Duodenal mucosa (tissue), 2 donors: Measurements from ENCODE around the gene FAM222A.
"Not testable (repeated sequence)": the region's sequence is repeated elsewhere in the genome, so short reads cannot be mapped to it uniquely, and the experiment has no call there.

Experiments used
- H3K27ac ChIP-seq: one replicate; pipeline ENCODE4 v1.7.0; 2013; ENCODE audit warnings: low read depth, low read length
- H3K27me3 ChIP-seq, 2 donors: one replicate each; pipeline ENCODE4 v1.7.0; 2013; ENCODE audit warnings: low read length in 2 of 2, control low read depth in 1 of 2; ENCODE audit not compliant: insufficient read depth in 2 of 2, control insufficient read depth in 1 of 2
- H3K36me3 ChIP-seq, 2 donors: one replicate each; pipeline ENCODE4 v1.7.0; 2013; ENCODE audit warnings: low read length in 2 of 2, control low read depth in 1 of 2; ENCODE audit not compliant: insufficient read depth in 2 of 2, control insufficient read depth in 1 of 2
- H3K4me1 ChIP-seq, 2 donors: one replicate each; pipeline ENCODE4 v1.7.0; 2013; ENCODE audit warnings: low read length in 2 of 2, control low read depth in 1 of 2; ENCODE audit not compliant: insufficient read depth in 2 of 2, control insufficient read depth in 1 of 2
- H3K4me3 ChIP-seq, 2 donors: one replicate each; pipeline ENCODE4 v1.7.0; 2013; ENCODE audit warnings: low read length in 2 of 2, low read depth in 1 of 2
- H3K9ac ChIP-seq, 2 donors: one replicate each; pipeline ENCODE4 v1.7.0; 2013; ENCODE audit warnings: low read length in 2 of 2, low read depth in 1 of 2
- H3K9me3 ChIP-seq, 2 donors: one replicate each; pipeline ENCODE4 v1.7.0; 2013; ENCODE audit warnings: low read length in 2 of 2, control low read depth in 1 of 2; ENCODE audit not compliant: control insufficient read depth in 1 of 2

Gene FAM222A

DNA sequence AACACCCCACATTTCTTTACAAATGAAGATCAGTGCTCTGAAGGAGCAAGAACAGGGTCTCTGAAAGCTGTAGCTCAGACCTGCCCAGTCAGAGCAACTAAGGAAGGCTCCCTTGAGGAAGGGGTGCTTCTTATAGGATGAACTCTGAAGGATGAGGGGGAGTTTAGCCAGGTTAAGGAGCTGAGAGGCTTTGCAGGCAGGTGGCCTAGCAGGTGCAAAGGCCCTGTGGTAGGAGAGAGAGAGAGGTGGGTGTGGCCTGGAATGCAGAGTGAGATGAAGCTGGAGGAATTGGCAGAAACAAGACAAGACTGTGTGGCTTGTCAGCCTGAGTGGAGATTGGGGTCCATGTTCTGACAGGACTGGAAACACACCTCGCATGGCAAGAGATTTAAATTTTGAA lies 20.5 kb upstream of the FAM222A start:
- no peak overlapping the region for H3K4me3 ChIP-seq
- H3K9me3 ChIP-seq = no peaks in the 10 kb centered on the region
- H3K27ac ChIP-seq = no peak overlapping the region
- H3K9ac ChIP-seq = no peak overlapping the region
- H3K4me1 ChIP-seq = peaks cover 11% of the 10 kb centered on the region in 2 donors
- no peaks in the 10 kb centered on the region for H3K27me3 ChIP-seq
- no peaks in the 10 kb centered on the region for H3K36me3 ChIP-seq

DNA sequence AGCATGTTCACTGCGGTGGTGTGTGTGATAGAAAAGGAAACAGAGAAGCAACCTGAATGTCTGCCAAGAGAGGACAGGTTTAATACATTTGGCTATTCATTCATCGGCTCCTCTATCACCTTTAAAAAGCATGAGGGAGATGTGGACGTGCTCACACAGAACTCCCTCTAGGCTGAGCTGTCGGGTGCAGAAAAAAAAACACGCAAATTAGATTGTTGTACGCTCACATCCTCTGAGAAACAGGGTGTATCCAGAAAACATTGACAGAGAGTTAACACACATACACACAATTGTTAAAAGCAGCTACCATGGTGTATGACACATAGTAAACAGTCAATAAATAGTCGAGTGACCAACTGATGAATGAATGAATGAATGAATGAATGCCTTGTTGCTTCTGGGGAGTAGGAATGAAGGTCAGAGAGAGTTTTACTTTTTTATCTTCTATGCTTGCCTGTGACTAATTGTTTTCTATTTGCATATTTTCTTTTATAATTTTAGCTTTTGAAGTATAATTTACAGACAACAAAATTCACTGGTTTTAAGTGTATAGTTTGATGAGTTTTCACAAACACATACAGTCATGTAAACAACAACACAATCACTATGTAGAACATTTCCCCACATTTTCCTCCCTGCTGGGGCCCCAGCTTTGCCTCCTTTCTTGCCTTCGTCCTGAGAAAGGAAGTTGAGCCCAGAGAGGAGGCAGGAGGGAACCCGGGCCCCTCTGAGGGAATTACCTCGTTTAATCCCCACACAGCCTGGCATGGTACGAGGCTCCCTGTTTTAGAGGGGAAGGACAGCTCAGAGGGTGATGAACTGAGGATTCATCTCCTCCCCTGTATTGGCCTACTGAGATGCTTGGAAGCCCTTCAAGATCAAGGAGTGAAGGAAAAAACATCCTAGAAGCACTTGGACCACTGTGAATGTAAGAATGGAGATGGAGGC lies 19.7 kb upstream of the FAM222A start:
- Histone ChIP-seq H3K27ac (no peak overlapping the region), H3K36me3 (no peaks in the 10 kb centered on the region), H3K4me3 (no peak overlapping the region), H3K27me3 (no peaks in the 10 kb centered on the region), H3K4me1 (peaks cover 11% of the 10 kb centered on the region in 2 donors), H3K9ac (no peak overlapping the region), H3K9me3 (no peaks in the 10 kb centered on the region)

DNA sequence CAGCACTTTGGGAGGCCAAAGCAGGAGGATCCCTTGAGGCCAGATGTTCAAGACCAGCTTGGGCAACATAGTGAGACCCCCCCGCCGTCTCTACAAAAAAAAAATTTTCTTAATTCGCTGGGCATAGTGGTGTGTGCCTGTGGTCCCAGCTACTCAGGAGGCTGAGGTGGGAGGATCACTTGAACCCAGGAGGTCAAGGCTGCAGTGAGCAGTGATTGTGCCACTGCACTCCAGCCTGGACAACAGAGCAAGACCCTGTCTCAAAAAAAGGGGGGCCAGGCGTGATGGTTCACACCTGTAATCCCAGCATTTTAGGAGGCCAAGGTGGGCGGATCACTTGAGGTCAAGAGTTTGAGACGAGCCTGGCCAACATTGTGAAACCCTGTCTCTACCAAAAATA lies 19.0 kb upstream of the FAM222A start:
- not testable (repeated sequence) for H3K36me3 ChIP-seq, H3K4me3 ChIP-seq, H3K9ac ChIP-seq, H3K9me3 ChIP-seq, H3K27me3 ChIP-seq, H3K27ac ChIP-seq
- peaks cover 11% of the 10 kb centered on the region in 2 donors for H3K4me1 ChIP-seq

DNA sequence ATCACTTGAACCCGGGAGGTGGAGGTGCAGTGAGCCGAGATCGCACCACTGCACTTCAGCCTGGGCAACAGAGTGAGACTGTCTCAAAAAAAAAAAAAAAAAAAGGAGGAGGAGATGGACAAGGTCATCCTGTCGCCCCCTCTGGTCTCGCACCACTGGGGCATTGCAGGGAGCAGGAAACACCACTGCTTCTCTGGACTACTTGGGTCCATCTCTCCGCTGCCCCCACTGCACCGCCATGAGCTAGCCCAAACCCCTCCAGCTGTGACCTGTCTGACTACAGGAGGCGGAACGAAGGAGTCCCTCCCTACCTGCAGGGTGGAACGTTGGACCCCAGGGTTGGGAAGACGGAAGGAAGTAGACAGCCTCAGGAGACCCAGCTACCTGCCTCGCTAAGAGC lies 18.2 kb upstream of the FAM222A start:
- H3K27me3 ChIP-seq = no peaks in the 10 kb centered on the region
- H3K4me3 ChIP-seq = peak overlapping the region in 1 of 2 donors; percentile 11
- no peak overlapping the region for H3K9ac ChIP-seq
- H3K36me3 ChIP-seq = no peaks in the 10 kb centered on the region
- H3K4me1 ChIP-seq = peaks cover 11% of the 10 kb centered on the region in 2 donors
- H3K27ac ChIP-seq = no peak overlapping the region
- no peaks in the 10 kb centered on the region for H3K9me3 ChIP-seq

DNA sequence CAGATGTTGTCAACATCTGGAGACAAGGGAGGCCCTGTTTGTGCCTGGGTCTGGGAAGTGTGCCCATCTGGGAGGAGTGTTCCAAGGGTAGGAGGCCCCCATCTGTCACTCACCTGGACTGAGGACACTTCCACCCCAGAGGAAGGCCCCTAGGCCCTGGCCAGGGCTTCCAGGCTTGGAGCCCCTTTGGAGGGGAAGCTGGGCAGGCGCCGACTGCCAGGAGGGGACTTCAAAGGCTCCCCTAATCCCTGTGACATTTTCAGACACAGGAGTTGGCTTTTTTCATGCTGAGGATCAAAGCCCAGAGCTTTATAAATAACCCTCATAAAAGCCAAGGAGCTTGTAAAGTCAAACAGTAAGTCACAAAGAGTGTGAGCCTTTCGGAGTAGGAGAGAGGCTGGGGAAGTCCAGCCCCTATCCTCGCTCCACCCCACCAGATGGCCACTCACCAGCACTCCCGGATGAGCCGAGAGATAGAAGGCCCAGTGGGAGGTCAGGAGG lies 17.6 kb upstream of the FAM222A start:
- peaks cover 11% of the 10 kb centered on the region in 2 donors for H3K4me1 ChIP-seq
- H3K27ac ChIP-seq = no peak overlapping the region
- H3K4me3 ChIP-seq = peak overlapping the region in 1 of 2 donors; percentile 11
- no peaks in the 10 kb centered on the region for H3K36me3 ChIP-seq
- no peaks in the 10 kb centered on the region for H3K9me3 ChIP-seq
- no peak overlapping the region for H3K9ac ChIP-seq
- H3K27me3 ChIP-seq = no peaks in the 10 kb centered on the region

DNA sequence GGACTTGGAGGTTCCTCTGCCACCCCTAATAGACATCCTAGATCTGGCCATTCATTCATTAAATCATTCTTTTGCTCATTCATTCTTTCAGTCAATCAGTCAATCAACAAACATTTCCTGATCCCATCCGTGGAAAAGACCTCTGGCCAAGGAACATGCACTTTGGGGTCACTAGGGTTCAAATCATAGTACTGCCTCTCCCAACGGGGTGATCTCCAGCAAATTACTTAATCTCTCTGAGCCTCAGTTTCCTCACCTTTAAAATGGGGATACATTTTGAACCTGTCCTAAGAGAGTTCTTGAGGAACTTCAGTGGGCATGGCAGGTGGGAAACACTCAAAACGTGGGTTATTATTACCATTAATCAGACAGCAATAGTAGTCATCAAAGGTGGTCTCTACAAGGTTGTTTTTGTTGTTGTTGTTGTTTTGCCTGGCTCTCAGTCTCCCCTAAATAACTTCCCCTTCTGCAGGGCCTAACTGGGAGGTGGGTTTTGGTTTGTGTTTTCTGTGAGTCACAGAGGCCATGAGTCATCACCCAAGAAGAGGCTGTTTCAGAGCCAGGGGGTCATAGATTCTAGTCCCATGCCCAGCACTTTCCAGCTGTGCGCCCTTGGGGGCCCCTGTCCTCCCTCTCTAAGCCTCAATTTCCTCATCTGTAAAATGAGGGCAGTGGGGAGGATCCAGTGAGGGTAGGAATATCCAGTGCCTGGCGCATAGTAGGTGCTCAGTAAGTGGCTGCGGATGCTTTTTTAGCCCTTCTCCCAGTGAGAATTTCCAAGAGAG lies 16.9 kb upstream of the FAM222A start:
- Histone ChIP-seq H3K27me3 (no peaks in the 10 kb centered on the region), H3K9me3 (no peaks in the 10 kb centered on the region), H3K4me1 (peaks cover 11% of the 10 kb centered on the region in 2 donors), H3K36me3 (no peaks in the 10 kb centered on the region), H3K4me3 (no peak overlapping the region), H3K27ac (no peak overlapping the region), H3K9ac (no peak overlapping the region)

DNA sequence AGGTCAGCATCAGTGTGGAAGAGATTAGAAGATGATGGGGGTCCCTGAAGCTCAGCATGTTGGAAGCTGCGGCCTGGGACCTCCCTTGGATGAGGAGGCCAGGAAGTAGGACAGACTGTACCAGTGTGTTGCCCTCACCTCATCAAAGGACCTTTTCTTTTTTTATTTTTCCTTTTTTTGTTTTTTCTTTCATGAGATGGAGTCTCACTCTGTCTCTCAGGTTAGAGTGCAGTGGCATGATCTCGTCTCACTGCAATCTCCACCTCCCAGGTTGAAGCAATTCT lies 16.4 kb upstream of the FAM222A start:
- no peak overlapping the region for H3K9ac ChIP-seq
- H3K36me3 ChIP-seq = no peaks in the 10 kb centered on the region
- peaks cover 11% of the 10 kb centered on the region in 2 donors for H3K4me1 ChIP-seq
- no peaks in the 10 kb centered on the region for H3K27me3 ChIP-seq
- H3K27ac ChIP-seq = no peak overlapping the region
- no peak overlapping the region for H3K4me3 ChIP-seq
- H3K9me3 ChIP-seq = no peaks in the 10 kb centered on the region

DNA sequence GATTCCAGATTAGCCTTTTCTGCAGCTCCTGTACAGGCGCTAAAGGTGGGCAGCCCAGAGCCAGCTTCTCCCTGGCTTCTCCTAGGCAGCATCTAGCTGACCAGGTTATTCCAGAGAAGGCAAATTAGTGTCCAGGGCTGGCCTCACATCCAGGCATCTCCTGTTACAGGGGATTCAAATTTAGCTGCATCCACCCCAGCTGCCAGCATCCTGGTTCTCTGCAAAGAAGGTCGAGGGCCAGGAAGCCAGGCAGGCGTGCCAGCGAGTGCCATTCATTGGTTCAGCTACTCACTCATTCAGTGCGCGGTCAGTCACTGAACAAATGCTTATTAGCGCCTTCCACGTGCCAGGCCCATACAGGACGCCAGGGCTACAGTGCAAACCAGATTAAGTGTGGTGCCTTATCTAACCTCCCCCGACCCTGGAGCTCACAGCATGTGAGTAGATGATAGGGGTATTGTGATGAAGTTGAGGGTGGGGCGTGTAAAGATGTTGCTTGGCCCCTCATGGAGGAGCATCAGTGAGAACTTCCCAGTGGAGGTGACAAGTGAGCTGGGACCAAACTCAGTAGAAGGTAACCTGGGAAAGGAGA lies 15.7 kb upstream of the FAM222A start:
- no peaks in the 10 kb centered on the region for H3K9me3 ChIP-seq
- H3K4me1 ChIP-seq = peaks cover 11% of the 10 kb centered on the region in 2 donors
- no peaks in the 10 kb centered on the region for H3K36me3 ChIP-seq
- H3K4me3 ChIP-seq = no peak overlapping the region
- no peak overlapping the region for H3K9ac ChIP-seq
- H3K27me3 ChIP-seq = no peaks in the 10 kb centered on the region
- H3K27ac ChIP-seq = no peak overlapping the region

DNA sequence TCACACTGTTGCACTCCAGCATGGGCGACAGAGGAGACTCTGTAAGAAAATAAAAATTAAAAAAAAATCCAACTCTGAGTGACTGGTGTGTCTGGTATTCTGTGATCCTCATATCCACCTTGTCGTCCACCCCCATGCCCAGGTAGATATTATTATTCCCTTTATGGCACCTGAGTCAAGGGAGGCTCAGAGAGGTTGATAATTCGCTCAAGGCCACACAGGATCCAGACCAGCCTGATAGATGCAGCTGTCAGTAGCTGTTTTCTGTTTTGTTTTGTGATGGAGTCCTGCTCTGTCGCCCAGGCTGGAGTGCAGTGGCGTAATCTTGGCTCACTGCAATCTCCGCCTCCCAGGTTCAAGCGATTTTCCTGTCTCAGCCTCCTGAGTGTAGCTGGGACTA lies 14.8 kb upstream of the FAM222A start:
- H3K27ac ChIP-seq = no peak overlapping the region

DNA sequence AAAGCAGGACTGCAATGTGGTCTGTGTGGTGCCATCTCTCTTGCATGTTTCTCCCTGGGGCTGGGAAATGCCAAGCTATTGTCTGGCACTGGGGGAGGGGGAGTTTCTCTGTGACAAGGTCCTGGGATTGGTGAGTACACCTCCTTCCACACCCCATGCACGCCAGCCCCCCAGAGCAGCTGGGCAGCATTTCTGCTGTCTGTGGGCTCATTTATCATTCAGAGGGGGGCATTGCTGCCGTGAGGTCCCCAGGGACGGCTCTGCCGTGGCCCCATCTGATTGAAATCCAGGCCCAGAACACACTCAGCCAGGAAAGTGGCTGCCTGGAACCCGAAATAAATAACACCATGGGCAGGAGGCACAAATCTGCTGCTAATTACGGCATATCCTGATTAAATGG lies 12.6 kb upstream of the FAM222A start:
- no peaks in the 10 kb centered on the region for H3K27me3 ChIP-seq
- peaks cover 3 to 4% of the 10 kb centered on the region in 2 donors for H3K4me1 ChIP-seq
- H3K27ac ChIP-seq = no peak overlapping the region
- no peaks in the 10 kb centered on the region for H3K9me3 ChIP-seq
- no peak overlapping the region for H3K4me3 ChIP-seq
- H3K36me3 ChIP-seq = no peaks in the 10 kb centered on the region
- H3K9ac ChIP-seq = no peak overlapping the region

More for the DNA sequence above, 14.8 kb upstream of the FAM222A start:
- Histone ChIP-seq H3K9ac (no peak overlapping the region), H3K4me1 (peaks cover 11% of the 10 kb centered on the region in 2 donors), H3K4me3 (no peak overlapping the region), H3K9me3 (no peaks in the 10 kb centered on the region), H3K27me3 (no peaks in the 10 kb centered on the region), H3K36me3 (no peaks in the 10 kb centered on the region)
